ENCODE measurements around the gene YPEL3.

YPEL3 gene, protein sequence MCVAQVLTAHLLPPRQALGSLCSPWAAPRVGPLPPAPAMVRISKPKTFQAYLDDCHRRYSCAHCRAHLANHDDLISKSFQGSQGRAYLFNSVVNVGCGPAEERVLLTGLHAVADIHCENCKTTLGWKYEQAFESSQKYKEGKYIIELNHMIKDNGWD

DNA sequence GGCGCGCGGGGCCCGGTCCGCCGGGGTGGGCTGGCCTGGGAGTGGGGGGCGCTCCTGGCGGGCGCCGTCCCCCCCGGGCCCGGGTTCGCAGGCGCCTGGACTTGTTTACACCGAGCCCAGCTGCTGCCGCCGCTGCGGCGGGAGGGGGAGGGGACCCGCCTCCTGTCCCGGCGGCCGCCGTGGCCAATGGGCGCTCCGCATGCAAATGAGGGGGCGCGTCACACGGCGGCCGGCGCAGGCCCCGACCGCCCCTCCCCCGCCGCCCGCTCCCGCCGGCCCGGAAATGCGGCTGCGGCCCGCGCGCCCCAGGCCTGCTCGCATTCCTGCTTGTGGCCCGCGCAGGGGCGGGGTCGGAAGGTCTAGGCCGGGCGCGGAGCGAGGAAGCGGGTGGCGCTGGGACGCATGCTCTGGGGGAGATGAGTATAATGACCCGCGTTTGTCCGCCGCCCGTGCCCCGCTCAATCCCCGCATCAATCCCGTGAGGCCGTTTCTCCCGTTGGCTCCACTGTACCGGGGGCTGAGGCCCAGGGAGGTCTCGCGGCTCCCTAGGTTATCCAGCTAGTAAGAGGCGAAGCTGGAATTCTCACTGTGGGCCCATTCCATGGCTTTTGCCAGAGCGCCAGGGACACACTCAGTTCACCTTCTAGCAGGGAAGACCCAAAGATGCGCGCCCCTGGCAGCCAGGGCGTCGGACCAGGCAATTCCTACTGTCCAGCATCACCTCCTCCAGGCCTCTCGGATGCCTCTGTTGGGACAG is at the start of gene YPEL3:
Gene YPEL3, minus strand, starts transcription at position 109 of the 757 bp plus-strand sequence. CDS start 731 bp downstream, outside the sequence.
- peak; percentile 62 for DNase-seq (ENCODE audit: low read depth)
- TF ChIP-seq, protein P1, sequence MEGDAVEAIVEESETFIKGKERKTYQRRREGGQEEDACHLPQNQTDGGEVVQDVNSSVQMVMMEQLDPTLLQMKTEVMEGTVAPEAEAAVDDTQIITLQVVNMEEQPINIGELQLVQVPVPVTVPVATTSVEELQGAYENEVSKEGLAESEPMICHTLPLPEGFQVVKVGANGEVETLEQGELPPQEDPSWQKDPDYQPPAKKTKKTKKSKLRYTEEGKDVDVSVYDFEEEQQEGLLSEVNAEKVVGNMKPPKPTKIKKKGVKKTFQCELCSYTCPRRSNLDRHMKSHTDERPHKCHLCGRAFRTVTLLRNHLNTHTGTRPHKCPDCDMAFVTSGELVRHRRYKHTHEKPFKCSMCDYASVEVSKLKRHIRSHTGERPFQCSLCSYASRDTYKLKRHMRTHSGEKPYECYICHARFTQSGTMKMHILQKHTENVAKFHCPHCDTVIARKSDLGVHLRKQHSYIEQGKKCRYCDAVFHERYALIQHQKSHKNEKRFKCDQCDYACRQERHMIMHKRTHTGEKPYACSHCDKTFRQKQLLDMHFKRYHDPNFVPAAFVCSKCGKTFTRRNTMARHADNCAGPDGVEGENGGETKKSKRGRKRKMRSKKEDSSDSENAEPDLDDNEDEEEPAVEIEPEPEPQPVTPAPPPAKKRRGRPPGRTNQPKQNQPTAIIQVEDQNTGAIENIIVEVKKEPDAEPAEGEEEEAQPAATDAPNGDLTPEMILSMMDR (conservative IDR thresholded peaks at IDR 0.05; ENCODE audit: low read depth, low read length): no peak

DNA sequence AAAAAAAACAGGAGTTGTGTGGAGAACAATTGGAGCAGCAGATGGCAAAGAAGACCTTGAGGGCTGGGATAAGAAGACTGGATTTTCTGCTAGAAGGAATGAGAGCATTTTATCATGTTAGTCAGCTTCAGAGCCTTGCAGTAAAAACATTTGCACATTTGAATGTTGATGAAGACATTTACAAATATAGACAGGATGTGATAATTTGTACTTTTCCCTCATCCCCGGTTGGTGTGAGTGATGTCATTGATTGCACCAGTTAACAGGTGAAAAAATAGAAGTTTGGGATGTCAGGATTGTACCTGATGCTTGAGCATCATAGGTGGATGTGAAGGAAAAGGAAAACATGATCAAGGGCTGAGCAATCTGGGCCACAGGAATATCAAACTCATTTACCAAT is 49.6 kb upstream of the YPEL3 start:
- H3K4me3 ChIP-seq (ENCODE audit: low read length): no peak overlapping the region
- TF ChIP-seq, protein P1 (conservative IDR thresholded peaks at IDR 0.05; ENCODE audit: low read depth, low read length): no peak
- DNase-seq (ENCODE audit: low read depth): no peak

More for the DNA sequence above, at the start of gene YPEL3:
- peak within 1 kb of the TSS; percentile 58 for H3K4me3 ChIP-seq (ENCODE audit: low read length)

DNA sequence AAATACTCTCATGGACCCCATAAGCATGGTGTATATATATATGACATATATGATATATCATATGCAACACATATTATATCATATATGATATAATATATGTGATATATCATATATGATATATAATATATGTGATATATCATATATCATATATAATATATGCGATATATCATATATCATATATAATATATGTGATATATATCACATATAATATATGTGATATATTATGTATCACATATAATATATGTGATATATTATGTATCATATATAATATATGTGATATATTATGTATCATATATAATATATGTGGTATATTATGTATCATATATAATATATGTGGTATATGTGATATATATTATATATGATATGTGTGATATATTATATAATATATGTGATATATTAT is 48.9 kb upstream of the YPEL3 start:
- no peak overlapping the region for H3K4me3 ChIP-seq (ENCODE audit: low read length)
- TF ChIP-seq, protein P1 (conservative IDR thresholded peaks at IDR 0.05; ENCODE audit: low read depth, low read length): no peak
- DNase-seq (ENCODE audit: low read depth): no peak

DNA sequence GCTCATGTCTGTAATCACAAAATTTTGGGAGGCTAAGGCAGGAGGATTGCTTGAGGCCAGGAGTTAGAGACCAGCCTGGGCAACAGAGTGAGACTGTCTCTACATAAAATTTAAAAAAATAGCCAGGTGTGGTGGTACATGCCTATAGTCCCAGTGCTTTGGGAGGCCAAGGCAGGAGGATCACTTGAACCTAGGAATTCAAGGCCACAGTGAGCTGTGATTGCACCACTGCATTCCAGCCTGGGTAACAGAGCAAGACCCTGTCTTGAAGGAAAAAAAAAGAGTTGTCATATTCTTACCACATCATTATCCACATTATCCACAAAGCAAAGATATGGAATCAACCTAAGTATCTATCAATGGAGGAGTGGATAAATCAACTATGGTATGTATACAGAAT is 48.0 kb upstream of the YPEL3 start:
- TF ChIP-seq, protein P1 (conservative IDR thresholded peaks at IDR 0.05; ENCODE audit: low read depth, low read length): no peak
- H3K4me3 ChIP-seq (ENCODE audit: low read length): no peak overlapping the region
- no peak for DNase-seq (ENCODE audit: low read depth)

DNA sequence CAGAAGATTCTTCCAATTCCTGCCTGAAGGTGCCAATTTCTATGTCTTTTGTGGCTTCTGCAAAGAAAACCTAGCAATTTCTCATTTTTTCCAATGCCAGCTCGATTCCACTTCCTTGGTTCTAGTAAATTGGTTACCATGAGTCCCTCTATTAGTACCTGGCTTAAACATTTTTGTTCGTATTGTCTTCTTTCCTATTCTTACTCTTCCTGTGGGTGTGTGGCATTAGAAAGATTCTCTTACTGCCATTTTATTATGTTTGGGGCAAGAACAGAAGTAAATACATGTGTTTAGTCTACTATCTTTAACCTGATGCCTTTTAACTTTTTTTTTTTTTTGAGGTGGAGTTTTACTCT is 47.3 kb upstream of the YPEL3 start:
- DNase-seq (ENCODE audit: low read depth): no peak

DNA sequence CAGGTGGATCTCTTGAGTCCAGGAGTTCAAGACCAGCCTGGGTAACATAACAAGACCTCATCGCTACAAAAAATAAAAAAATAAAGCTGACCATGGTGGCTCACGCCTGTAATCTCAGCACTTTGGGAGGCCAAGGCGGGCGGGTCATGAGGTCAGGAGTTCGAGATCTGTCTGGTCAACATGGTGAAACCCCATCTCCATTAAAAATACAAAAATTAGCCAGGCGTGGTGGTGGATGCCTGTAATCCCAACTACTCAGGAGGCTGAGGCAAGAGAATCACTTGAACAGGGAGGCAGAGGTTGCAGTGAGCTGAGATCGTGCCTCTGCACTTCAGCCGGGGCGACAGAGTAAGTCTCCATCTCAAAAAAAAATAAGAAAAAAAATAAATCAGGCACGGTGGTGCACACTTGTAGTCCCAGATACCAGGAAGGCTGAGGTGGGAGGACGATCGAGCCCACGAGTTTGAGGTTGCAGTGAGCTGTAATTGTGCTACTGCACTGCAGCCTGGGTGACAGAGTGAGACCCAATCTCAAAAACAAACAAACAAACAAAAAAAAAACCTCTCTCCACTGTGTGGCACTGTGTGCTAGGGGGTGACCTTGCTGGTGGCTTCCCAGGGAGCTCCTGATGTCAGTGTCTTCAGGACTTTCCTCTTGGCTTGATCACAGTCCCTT is 46.8 kb upstream of the YPEL3 start:
- TF ChIP-seq, protein P1 (conservative IDR thresholded peaks at IDR 0.05; ENCODE audit: low read depth, low read length): no peak
- DNase-seq (ENCODE audit: low read depth): no peak
- no peak overlapping the region for H3K4me3 ChIP-seq (ENCODE audit: low read length)

More for the DNA sequence above, 47.3 kb upstream of the YPEL3 start:
- TF ChIP-seq, protein P1 (conservative IDR thresholded peaks at IDR 0.05; ENCODE audit: low read depth, low read length): no peak
- H3K4me3 ChIP-seq (ENCODE audit: low read length): no peak overlapping the region

All from retinal pigment epithelial cell (primary cell).